Gastroesophageal sphincter (tissue), 4 donors: ENCODE measurements around the gene CTSA. TPM values are rescaled to one million over a fixed set of nuclear protein-coding genes. Genes with fewer than 3 reads are reported as not detected.

Source experiments
- ATAC-seq: fragments of 150-250 bp; one replicate; pipeline ENCODE4 v1.9.1; 2016; ENCODE audit warnings: mild to moderate bottlenecking, moderate library complexity
- H3K27ac ChIP-seq, 4 donors: fragments of 200-600 bp; sonication (generic) in 3 of 4; 1 replicate in 3 of 4; 2 replicates in 1 of 4; pipeline ENCODE4 v1.5.1; 2016 to 2019
- H3K27me3 ChIP-seq: fragments of 200-600 bp; sonication (generic); one replicate; pipeline ENCODE4 v1.5.1; 2019
- H3K36me3 ChIP-seq, 2 donors: fragments of 200-600 bp; sonication (generic); one replicate each; pipeline ENCODE4 v1.5.1; 2019; ENCODE audit warnings: control low read depth in 1 of 2
- H3K4me1 ChIP-seq, 3 donors: fragments of 200-600 bp; sonication (generic); 1 replicate in 2 of 3; 2 replicates in 1 of 3; pipeline ENCODE4 v1.5.1; 2016 to 2019; ENCODE audit warnings: control low read depth in 2 of 3
- H3K4me3 ChIP-seq, 2 donors: fragments of 200-600 bp; sonication (generic); one replicate each; pipeline ENCODE4 v1.5.1; 2019; ENCODE audit warnings: mild to moderate bottlenecking in 1 of 2, moderate library complexity in 1 of 2
- H3K9me3 ChIP-seq, 3 donors: fragments of 200-600 bp; sonication (generic); one replicate each; pipeline ENCODE4 v1.5.1; 2017 to 2019; ENCODE audit warnings: control low read depth in 2 of 3
- EP300 ChIP-seq: sonication (generic); formaldehyde crosslinking; IDR thresholded peaks from one replicate; pipeline ENCODE4 v1.6.1; 2017; ENCODE audit warnings: antibody characterized with exemption, mild to moderate bottlenecking
- POLR2A ChIP-seq, 2 donors: fragments of 450-650 bp; IDR thresholded peaks; one replicate each; pipeline ENCODE4 v1.6.1; 2017; ENCODE audit warnings: antibody characterized with exemption in 2 of 2, mild to moderate bottlenecking in 2 of 2, moderate library complexity in 1 of 2
- POLR2AphosphoS5 ChIP-seq: sonication (generic); formaldehyde crosslinking; IDR thresholded peaks from one replicate; pipeline ENCODE4 v1.6.1; 2017; ENCODE audit warnings: antibody characterized with exemption
- WGBS, 2 donors: methylation state at CpG; one replicate each; pipeline ENCODE4 v1.1.5; 2018; ENCODE audit warnings: low coverage in 1 of 2; 5-methylcytosine and 5-hydroxymethylcytosine counted together
- total RNA-seq, 4 donors: library from RNA; depleted of rRNA; stranded (reverse); fragments of >200 nt; gene quantifications; one replicate each; pipeline ENCODE4 v1.1.0, GENCODE V29; 2016
- TF ChIP-seq, protein P1 (sequence below), 4 experiments: fragments of 200-600 bp in 2 of 4; fragments of 450-650 bp in 2 of 4; sonication (generic) in 1 of 4; IDR thresholded peaks; one replicate each; pipeline ENCODE4 v1.5.1; 2017 to 2019; ENCODE audit warnings: antibody characterized with exemption in 4 of 4, mild to moderate bottlenecking in 2 of 4, moderate library complexity in 2 of 4

The CTSA gene
- total RNA-seq, 4 donors from 2014 or later: 36.4 to 73.0 (median 56.6) TPM

DNA sequence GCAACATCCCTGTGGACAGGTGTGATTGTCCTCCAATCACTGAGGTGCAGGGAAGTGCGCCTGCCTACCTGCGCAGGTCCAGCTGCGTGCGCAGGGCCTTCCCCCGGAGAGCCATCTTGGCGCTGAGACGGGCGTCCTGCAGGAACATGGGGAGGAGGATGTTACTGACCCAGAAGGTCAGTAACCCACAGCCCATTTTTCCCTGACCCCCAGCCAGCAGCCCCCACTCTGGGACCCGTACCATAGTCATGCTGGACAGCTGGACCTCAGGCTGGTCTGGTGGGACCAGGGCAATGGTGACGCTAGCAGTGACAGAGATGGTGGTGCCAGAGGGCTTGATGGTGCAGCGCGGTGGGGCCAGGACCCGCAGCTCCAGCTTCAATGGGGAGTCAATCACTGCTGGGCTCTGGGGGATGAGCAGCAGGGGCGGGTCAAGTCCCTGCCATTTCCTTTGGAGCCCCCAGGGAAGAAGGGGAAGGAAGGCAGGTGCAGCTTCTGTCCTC lies 11.1 kb downstream of the CTSA start:
- TF ChIP-seq EP300 (no peak), POLR2A (IDR thresholded peaks at IDR 0.05) (peak in 1 of 2 donors; percentile 3)
- no CpG with 5 or more reads among the region's 14 CpGs for WGBS, 2 donors

DNA sequence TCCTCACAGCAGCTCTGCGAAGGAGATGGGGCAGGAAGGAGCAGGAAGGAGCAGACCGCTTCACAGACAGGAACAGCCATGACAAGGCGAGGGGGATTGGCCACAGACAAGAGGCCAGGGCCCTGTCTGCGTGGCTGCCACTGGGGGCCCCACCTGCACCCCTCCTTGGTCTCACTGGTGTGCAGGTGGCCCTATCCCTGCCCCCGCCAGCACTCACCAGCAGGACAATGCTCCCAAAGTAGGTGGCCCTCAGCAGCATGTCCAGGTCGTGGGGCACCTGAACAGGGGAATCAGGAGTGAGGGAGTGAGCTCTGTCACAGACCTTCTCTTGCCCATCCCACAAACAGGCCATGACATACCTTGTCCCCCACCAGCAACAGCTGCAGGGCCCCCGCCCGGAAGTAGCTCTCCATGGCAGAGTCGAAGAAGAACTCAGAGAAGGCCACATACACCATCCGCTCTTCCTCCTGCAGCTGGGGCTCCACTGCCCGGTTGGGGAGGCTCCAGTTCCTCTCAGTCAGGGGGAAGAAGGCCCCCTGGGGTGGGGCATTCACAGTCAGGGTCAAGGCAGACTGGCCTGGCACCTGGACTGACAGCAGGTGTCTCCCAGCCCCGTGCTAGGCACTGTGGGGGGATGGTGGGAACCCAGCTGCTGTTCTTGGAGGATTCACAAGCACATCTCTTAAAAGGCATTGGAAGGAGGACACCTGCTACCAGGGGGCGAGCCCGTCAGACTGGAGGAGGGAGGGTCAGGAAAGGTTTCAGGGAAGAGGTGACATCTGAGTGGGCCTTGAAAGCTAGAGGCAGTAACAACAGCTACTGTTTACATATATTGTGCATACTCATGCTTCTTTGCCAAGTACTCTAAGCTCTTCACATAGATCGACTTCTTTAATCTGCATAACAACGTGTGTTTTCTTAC lies 13.7 kb downstream of the CTSA start:
- H3K27me3 ChIP-seq: no peaks in the 10 kb centered on the region
- no peak for ATAC-seq
- TF ChIP-seq, protein P1, sequence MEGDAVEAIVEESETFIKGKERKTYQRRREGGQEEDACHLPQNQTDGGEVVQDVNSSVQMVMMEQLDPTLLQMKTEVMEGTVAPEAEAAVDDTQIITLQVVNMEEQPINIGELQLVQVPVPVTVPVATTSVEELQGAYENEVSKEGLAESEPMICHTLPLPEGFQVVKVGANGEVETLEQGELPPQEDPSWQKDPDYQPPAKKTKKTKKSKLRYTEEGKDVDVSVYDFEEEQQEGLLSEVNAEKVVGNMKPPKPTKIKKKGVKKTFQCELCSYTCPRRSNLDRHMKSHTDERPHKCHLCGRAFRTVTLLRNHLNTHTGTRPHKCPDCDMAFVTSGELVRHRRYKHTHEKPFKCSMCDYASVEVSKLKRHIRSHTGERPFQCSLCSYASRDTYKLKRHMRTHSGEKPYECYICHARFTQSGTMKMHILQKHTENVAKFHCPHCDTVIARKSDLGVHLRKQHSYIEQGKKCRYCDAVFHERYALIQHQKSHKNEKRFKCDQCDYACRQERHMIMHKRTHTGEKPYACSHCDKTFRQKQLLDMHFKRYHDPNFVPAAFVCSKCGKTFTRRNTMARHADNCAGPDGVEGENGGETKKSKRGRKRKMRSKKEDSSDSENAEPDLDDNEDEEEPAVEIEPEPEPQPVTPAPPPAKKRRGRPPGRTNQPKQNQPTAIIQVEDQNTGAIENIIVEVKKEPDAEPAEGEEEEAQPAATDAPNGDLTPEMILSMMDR (IDR thresholded peaks at IDR 0.05): no peak
- no peak for TF ChIP-seq EP300
- TF ChIP-seq POLR2A (IDR thresholded peaks at IDR 0.05): no peak
- no peak for TF ChIP-seq POLR2AphosphoS5
- no peak overlapping the region for H3K4me3 ChIP-seq
- H3K36me3 ChIP-seq: peaks cover 0 to 63% of the 10 kb centered on the region in 2 donors
- no peaks in the 10 kb centered on the region for H3K9me3 ChIP-seq
- no peak overlapping the region for H3K27ac ChIP-seq
- 82 to 86% methylated on average over 5 to 7 of the region's 16 CpGs for WGBS, 2 donors
- H3K4me1 ChIP-seq: no peaks in the 10 kb centered on the region

More for the DNA sequence above, 11.1 kb downstream of the CTSA start:
- peak; percentile 26 for ATAC-seq
- Histone ChIP-seq H3K9me3 (no peaks in the 10 kb centered on the region), H3K36me3 (peaks cover 0 to 83% of the 10 kb centered on the region in 2 donors), H3K4me1 (no peaks in the 10 kb centered on the region), H3K4me3 (no peak overlapping the region), H3K27me3 (no peaks in the 10 kb centered on the region), H3K27ac (no peak overlapping the region)

DNA sequence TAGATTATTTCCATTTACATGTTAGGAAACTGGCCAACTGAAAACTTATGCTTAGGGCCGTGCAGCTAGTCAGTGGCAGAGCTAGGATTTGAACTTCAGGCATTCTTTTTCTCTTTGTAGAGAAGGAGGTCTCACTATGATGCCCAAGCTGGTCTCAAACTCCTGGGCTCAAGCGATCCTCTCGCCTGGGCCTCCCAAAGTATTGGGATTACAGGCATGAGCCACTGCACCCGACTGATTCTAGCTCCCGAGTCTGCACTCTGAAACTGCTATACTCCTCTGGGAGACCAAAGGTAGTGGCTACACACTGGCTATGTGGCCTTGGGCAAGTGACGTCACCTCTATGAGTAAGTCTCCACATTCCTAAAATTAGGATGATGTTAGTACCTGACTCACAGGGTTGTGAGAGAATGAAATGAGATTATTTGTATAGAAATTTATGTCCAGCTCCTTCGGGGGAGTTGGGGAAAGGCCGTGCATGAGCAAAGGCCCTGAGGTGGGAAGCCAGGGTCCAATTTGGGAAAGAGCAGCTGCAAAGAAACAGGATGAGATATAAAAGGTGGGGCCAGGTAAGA lies 14.5 kb downstream of the CTSA start:
- Histone ChIP-seq H3K27ac (no peak overlapping the region), H3K4me1 (no peaks in the 10 kb centered on the region), H3K4me3 (no peak overlapping the region), H3K36me3 (peaks cover 0 to 57% of the 10 kb centered on the region in 2 donors), H3K9me3 (no peaks in the 10 kb centered on the region), H3K27me3 (no peaks in the 10 kb centered on the region)
- TF ChIP-seq POLR2A (IDR thresholded peaks at IDR 0.05): no peak
- TF ChIP-seq POLR2AphosphoS5: no peak
- TF ChIP-seq EP300: no peak
- TF ChIP-seq, protein P1 (IDR thresholded peaks at IDR 0.05): no peak
- WGBS, 2 donors: 75 to 86% methylated on average over 4 to 6 of the region's 8 CpGs
- no peak for ATAC-seq

DNA sequence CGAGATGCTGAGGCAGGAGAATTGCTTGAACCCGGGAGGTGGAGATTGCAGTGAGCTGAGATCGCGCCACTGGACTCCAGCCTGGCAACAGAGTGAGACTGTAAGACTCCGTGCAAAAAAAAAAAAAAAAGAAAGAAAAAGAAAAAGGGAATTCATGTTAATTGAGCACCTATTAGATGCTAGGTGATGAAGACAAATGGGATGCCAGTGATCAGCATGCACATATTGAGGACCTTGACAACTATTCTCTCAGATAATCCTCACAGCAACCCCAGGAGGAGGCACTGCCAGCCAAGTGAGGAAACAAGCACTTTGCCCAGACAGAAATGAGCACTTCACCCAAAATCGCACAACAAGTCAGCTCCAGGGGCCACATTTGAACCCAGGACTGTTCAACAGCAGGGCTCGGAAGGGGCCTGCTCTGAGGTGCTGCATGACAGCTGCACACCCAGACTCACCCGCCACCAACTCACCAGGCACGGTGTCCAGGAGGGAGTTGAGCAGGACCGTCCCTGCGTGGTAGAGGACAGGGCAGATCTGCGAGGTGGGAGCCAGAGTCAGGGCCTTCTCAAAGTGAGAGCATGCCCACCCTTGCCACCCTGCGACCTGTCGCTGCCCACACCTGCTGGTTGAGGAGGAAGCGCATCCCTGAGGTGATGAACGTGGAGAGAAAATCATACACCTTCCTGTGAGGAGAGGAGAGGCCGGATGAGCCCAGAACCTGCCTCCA lies 16.2 kb downstream of the CTSA start:
- TF ChIP-seq, protein P1 (IDR thresholded peaks at IDR 0.05): no peak
- no peak for TF ChIP-seq POLR2A (IDR thresholded peaks at IDR 0.05)
- TF ChIP-seq POLR2AphosphoS5: no peak
- no peak for TF ChIP-seq EP300
- WGBS, 2 donors: 80 to 95% methylated on average over 3 to 9 of the region's 17 CpGs
- H3K4me3 ChIP-seq: no peak overlapping the region
- no peak for ATAC-seq
- peaks cover 0 to 17% (median 1%) of the 10 kb centered on the region in 3 donors for H3K4me1 ChIP-seq
- peaks cover 0 to 42% of the 10 kb centered on the region in 2 donors for H3K36me3 ChIP-seq
- peaks cover 4% of the 10 kb centered on the region for H3K27me3 ChIP-seq
- no peak overlapping the region for H3K27ac ChIP-seq
- no peaks in the 10 kb centered on the region for H3K9me3 ChIP-seq

DNA sequence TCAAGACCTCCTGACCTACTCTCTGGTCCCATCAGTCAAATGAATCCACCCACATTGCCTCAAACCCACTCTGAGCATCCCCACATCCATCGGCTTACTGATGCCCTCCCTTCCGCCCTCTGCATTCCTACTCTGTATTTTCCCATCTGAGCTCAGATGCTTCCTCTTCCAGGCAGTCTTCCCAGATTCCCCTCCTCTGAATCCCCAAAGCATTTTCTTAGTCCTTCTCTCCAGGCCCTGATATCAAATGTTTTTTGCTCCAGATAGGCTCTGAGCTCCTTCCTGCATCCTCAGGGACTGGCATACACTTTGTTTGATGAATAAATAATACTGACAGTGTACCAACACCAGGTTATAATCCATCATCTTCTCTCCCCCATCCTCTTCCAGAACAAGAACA lies 16.9 kb downstream of the CTSA start:
- Histone ChIP-seq H3K27ac (no peak overlapping the region), H3K4me1 (peaks cover 0 to 23% (median 5%) of the 10 kb centered on the region in 3 donors), H3K27me3 (peaks cover 11% of the 10 kb centered on the region), H3K36me3 (peaks cover 0 to 37% of the 10 kb centered on the region in 2 donors), H3K9me3 (no peaks in the 10 kb centered on the region), H3K4me3 (no peak overlapping the region)
- WGBS, 2 donors: 91 to 100% methylated on average over 2 of the region's 2 CpGs
- no peak for ATAC-seq
- TF ChIP-seq POLR2AphosphoS5 (no peak), EP300 (no peak), POLR2A (IDR thresholded peaks at IDR 0.05) (no peak)
